Esophagus squamous epithelium (tissue), 5 donors: ENCODE measurements around the gene TESK2. TPM values are rescaled to one million over a fixed set of nuclear protein-coding genes. Genes with fewer than 3 reads are reported as not detected.

Experiments used
- DNase-seq: peaks from one replicate; lab custom pipeline; 2025; lab: John Stamatoyannopoulos, UW
- H3K27ac ChIP-seq, 4 donors: fragments of 200-600 bp; sonication (generic); one replicate each; pipeline ENCODE4 v1.5.1; 2016 to 2019; ENCODE audit warnings: mild to moderate bottlenecking in 1 of 4
- H3K27me3 ChIP-seq, 4 donors: fragments of 200-600 bp; sonication (generic); 1 replicate in 3 of 4; 2 replicates in 1 of 4; pipeline versions ENCODE4 v1.5.1 to v1.6.0; 2017 to 2021; ENCODE audit warnings: antibody characterized with exemption in 1 of 4
- H3K36me3 ChIP-seq, 3 donors: fragments of 200-600 bp; sonication (generic); one replicate each; pipeline ENCODE4 v1.5.1; 2016 to 2019
- H3K4me1 ChIP-seq, 3 donors: fragments of 200-600 bp; sonication (generic); one replicate each; pipeline ENCODE4 v1.5.1; 2017 to 2019
- H3K4me3 ChIP-seq, 4 donors: fragments of 200-600 bp; sonication (generic); 1 replicate in 3 of 4; 2 replicates in 1 of 4; pipeline ENCODE4 v1.5.1; 2016 to 2019; ENCODE audit warnings: mild to moderate bottlenecking in 2 of 4, moderate library complexity in 1 of 4
- H3K9me3 ChIP-seq, 3 donors: fragments of 200-600 bp; sonication (generic); one replicate each; pipeline ENCODE4 v1.5.1; 2016 to 2019
- CTCF ChIP-seq, 6 experiments: fragments of 450-650 bp in 4 of 6; fragments of 200-600 bp in 2 of 6; sonication (generic) in 2 of 6; IDR thresholded peaks; one replicate each; pipeline ENCODE4 v1.5.1; 2016 to 2019; ENCODE audit warnings: antibody characterized with exemption in 6 of 6, mild to moderate bottlenecking in 4 of 6, moderate library complexity in 4 of 6
- POLR2A ChIP-seq, 4 donors: fragments of 450-650 bp; IDR thresholded peaks; one replicate each; pipeline ENCODE4 v1.6.1; 2017; ENCODE audit warnings: antibody characterized with exemption in 4 of 4, mild to moderate bottlenecking in 4 of 4, moderate library complexity in 3 of 4
- WGBS, 2 donors: methylation state at CpG; one replicate each; pipeline ENCODE4 v1.1.5; 2018; 5-methylcytosine and 5-hydroxymethylcytosine counted together
- intact Hi-C: fragments of 100-400 bp; cut with DNase I; formaldehyde crosslinking; loops from one replicate; pipeline ENCODE4 v1.15.0; 2022
- total RNA-seq, 4 donors: library from RNA; depleted of rRNA; stranded (reverse); fragments of >200 nt; gene quantifications; one replicate each; pipeline ENCODE4 v1.1.0, GENCODE V29; 2016
- donor health status: DM: yes; HTN: yes; CAD: no.

Gene TESK2
- total RNA-seq, 4 donors from 2014 or later = 4.2 to 8.4 (median 5.9) TPM

- intact Hi-C loops = no loop called here
- H3K9me3 ChIP-seq = no peaks in the 10 kb centered on the region
- H3K27ac ChIP-seq = no peak overlapping the region
- H3K4me3 ChIP-seq = no peak overlapping the region
- no peaks in the 10 kb centered on the region for H3K27me3 ChIP-seq
- WGBS, 2 donors = 67 to 69% methylated on average over 5 to 7 of the region's 8 CpGs
- DNase-seq = no peak
- peaks cover 0 to 2% (median 0%) of the 10 kb centered on the region in 3 donors for H3K4me1 ChIP-seq
- H3K36me3 ChIP-seq = no peaks in the 10 kb centered on the region
- TF ChIP-seq POLR2A (IDR thresholded peaks at IDR 0.05) (no peak), CTCF (IDR thresholded peaks at IDR 0.05) (no peak)
Observed at GRCh38 chr1:45297666-45298356, 193.2 kb downstream of the TESK2 start.

Other genes starting within 250 kb of the TESK2 start
- 1 to 10 TPM; 4.0 to 4.8 (median 4.6) TPM for gene HPDL, start 164.3 kb downstream of the TESK2 start, total RNA-seq
- 10 to 100 TPM in 1 of 4 donors, 1 to 10 TPM in 3; 6.4 to 11.4 (median 9.1) TPM for gene TOE1, start 151.0 kb downstream of the TESK2 start, total RNA-seq
- 10 to 100 TPM in 3 of 4 donors, 1 to 10 TPM in 1; 8.4 to 23.5 (median 19.1) TPM for gene MUTYH, start 150.7 kb downstream of the TESK2 start, total RNA-seq
- gene CCDC163, start 8.9 kb upstream of the TESK2 start, total RNA-seq = 1 to 10 TPM in 1 of 4 donors, under 1 TPM in 2, not detected in 1; 0.15 to 1.1 (median 0.76) TPM
- gene MMACHC, start 9.1 kb upstream of the TESK2 start, total RNA-seq = 1 to 10 TPM; 1.1 to 2.1 (median 1.8) TPM
- 1,000 to 10,000 TPM in 3 of 4 donors, 100 to 1,000 TPM in 1; 531 to 1,461 (median 1,071) TPM for gene PRDX1, start 30.7 kb upstream of the TESK2 start, total RNA-seq
- 100 to 1,000 TPM; 122 to 164 (median 146) TPM for gene AKR1A1, start 59.7 kb upstream of the TESK2 start, total RNA-seq
- 10 to 100 TPM; 40.0 to 71.7 (median 63.4) TPM for gene NASP, start 92.9 kb upstream of the TESK2 start, total RNA-seq
- 1 to 10 TPM in 3 of 4 donors, under 1 TPM in 1; 0.38 to 3.6 (median 2.4) TPM for gene CCDC17, start 132.9 kb upstream of the TESK2 start, total RNA-seq
- 100 to 1,000 TPM in 2 of 4 donors, 10 to 100 TPM in 2; 67.3 to 139 (median 97.7) TPM for gene GPBP1L1, start 195.4 kb upstream of the TESK2 start, total RNA-seq
- 10 to 100 TPM; 12.0 to 52.7 (median 30.8) TPM for gene TMEM69, start 197.0 kb upstream of the TESK2 start, total RNA-seq